Effector memory CD8-positive, alpha-beta T cell (primary cell): ENCODE results near the gene NEK7.
A peak's percentile ranks its signal among the peaks of the same experiment; 100 is the strongest.

ENCODE experiments used
- ATAC-seq: fragments of 150-1000 bp; cut with Tn5 transposase; replicated peaks from 2 replicates; pipeline ENCODE4 v1.10.0; 2021; ENCODE audit warnings: mild to moderate bottlenecking, moderate library complexity
- DNase-seq, 3 experiments: peaks; one replicate each; pipeline ENCODE4 v3.0.0; 2021
- H3K27ac Mint-ChIP-seq, 2 donors: one replicate each; pipeline ENCODE4 v1.8.0; 2022; ENCODE audit warnings: mild to moderate bottlenecking in 2 of 2, mixed read lengths in 2 of 2, moderate library complexity in 2 of 2
- H3K27me3 Mint-ChIP-seq, 2 donors: one replicate each; pipeline ENCODE4 v1.8.0; 2022; ENCODE audit warnings: mixed read lengths in 2 of 2
- H3K36me3 Mint-ChIP-seq: one replicate; pipeline ENCODE4 v1.8.0; 2022; ENCODE audit warnings: mild to moderate bottlenecking, moderate library complexity, mixed read lengths; ENCODE audit not compliant: insufficient read depth
- H3K4me1 Mint-ChIP-seq, 2 donors: one replicate each; pipeline ENCODE4 v1.8.0; 2022; ENCODE audit warnings: low read depth in 2 of 2, mixed read lengths in 2 of 2
- H3K4me3 Mint-ChIP-seq, 2 donors: one replicate each; pipeline ENCODE4 v1.8.0; 2022; ENCODE audit warnings: mild to moderate bottlenecking in 2 of 2, mixed read lengths in 2 of 2, moderate library complexity in 2 of 2
- H3K9me3 Mint-ChIP-seq, 2 donors: one replicate each; pipeline ENCODE4 v1.8.0; 2022; ENCODE audit warnings: mixed read lengths in 2 of 2
- total RNA-seq, 9 experiments: gene quantifications; one replicate each; lab custom pipeline; 2026; lab: John Stamatoyannopoulos, UW

NEK7 gene
- total RNA-seq: 48.4 to 184 (median 106) reads per million in 9 experiments

- peaks cover 24 to 55% of the 10 kb centered on the region in 2 donors for H3K4me1 Mint-ChIP-seq
- DNase-seq (peak in 2 of 3 experiments; percentile 40 to 55), ATAC-seq (peak; percentile 37)
- H3K27me3 Mint-ChIP-seq: no peaks in the 10 kb centered on the region
- peaks cover 29% of the 10 kb centered on the region for H3K36me3 Mint-ChIP-seq
- H3K4me3 Mint-ChIP-seq: peak within 1 kb of the TSS; percentile 94 to 96
- peak within 1 kb of the TSS; percentile 96 for H3K27ac Mint-ChIP-seq
- no peaks in the 10 kb centered on the region for H3K9me3 Mint-ChIP-seq
Measured at GRCh38 chr1:198156745-198157240, at the start of gene NEK7. Gene NEK7 (plus strand): TSS chr1:198156998. CDS start chr1:198232581, 75,583 bp downstream.

- ATAC-seq (no peak), DNase-seq (no peak)
- H3K4me1 Mint-ChIP-seq: peaks cover 9 to 18% of the 10 kb centered on the region in 2 donors
- no peak overlapping the region for H3K27ac Mint-ChIP-seq
- no peaks in the 10 kb centered on the region for H3K36me3 Mint-ChIP-seq
- H3K4me3 Mint-ChIP-seq: no peak overlapping the region
- H3K9me3 Mint-ChIP-seq: no peaks in the 10 kb centered on the region
- no peaks in the 10 kb centered on the region for H3K27me3 Mint-ChIP-seq
Measured at GRCh38 chr1:198107091-198107501, 49.7 kb upstream of the NEK7 start.

GRCh38 chr1:198108636-198109370 is 48.0 kb upstream of the NEK7 start:
- no peak overlapping the region for H3K27ac Mint-ChIP-seq
- no peaks in the 10 kb centered on the region for H3K36me3 Mint-ChIP-seq
- peaks cover 0 to 1% of the 10 kb centered on the region in 2 donors for H3K4me1 Mint-ChIP-seq
- H3K27me3 Mint-ChIP-seq: no peaks in the 10 kb centered on the region
- ATAC-seq: no peak
- H3K9me3 Mint-ChIP-seq: no peaks in the 10 kb centered on the region
- no peak for DNase-seq
- H3K4me3 Mint-ChIP-seq: no peak overlapping the region

GRCh38 chr1:198109371-198109715 is 47.5 kb upstream of the NEK7 start:
- no peak overlapping the region for H3K4me3 Mint-ChIP-seq
- H3K4me1 Mint-ChIP-seq: no peaks in the 10 kb centered on the region
- DNase-seq (no peak), ATAC-seq (no peak)
- no peak overlapping the region for H3K27ac Mint-ChIP-seq
- no peaks in the 10 kb centered on the region for H3K27me3 Mint-ChIP-seq
- H3K36me3 Mint-ChIP-seq: no peaks in the 10 kb centered on the region
- no peaks in the 10 kb centered on the region for H3K9me3 Mint-ChIP-seq

GRCh38 chr1:198113342-198113750 is 43.5 kb upstream of the NEK7 start:
- no peaks in the 10 kb centered on the region for H3K27me3 Mint-ChIP-seq
- H3K27ac Mint-ChIP-seq: no peak overlapping the region
- no peaks in the 10 kb centered on the region for H3K9me3 Mint-ChIP-seq
- H3K4me1 Mint-ChIP-seq: no peaks in the 10 kb centered on the region
- no peaks in the 10 kb centered on the region for H3K36me3 Mint-ChIP-seq
- ATAC-seq: no peak
- DNase-seq: no peak
- H3K4me3 Mint-ChIP-seq: no peak overlapping the region

- no peaks in the 10 kb centered on the region for H3K9me3 Mint-ChIP-seq
- H3K4me3 Mint-ChIP-seq: no peak overlapping the region
- H3K27ac Mint-ChIP-seq: no peak overlapping the region
- no peaks in the 10 kb centered on the region for H3K36me3 Mint-ChIP-seq
- ATAC-seq: no peak
- no peaks in the 10 kb centered on the region for H3K27me3 Mint-ChIP-seq
- H3K4me1 Mint-ChIP-seq: no peaks in the 10 kb centered on the region
- DNase-seq: no peak
Measured at GRCh38 chr1:198116069-198116468, 40.7 kb upstream of the NEK7 start.

- Mint-ChIP-seq H3K4me1 (no peaks in the 10 kb centered on the region), H3K9me3 (no peaks in the 10 kb centered on the region), H3K27me3 (no peaks in the 10 kb centered on the region), H3K27ac (no peak overlapping the region), H3K4me3 (no peak overlapping the region), H3K36me3 (no peaks in the 10 kb centered on the region)
- DNase-seq (no peak), ATAC-seq (no peak)
Measured at GRCh38 chr1:198116469-198116868, 40.3 kb upstream of the NEK7 start.

- no peak for ATAC-seq
- Mint-ChIP-seq H3K4me1 (no peaks in the 10 kb centered on the region), H3K4me3 (no peak overlapping the region), H3K9me3 (no peaks in the 10 kb centered on the region), H3K36me3 (no peaks in the 10 kb centered on the region), H3K27ac (no peak overlapping the region), H3K27me3 (no peaks in the 10 kb centered on the region)
- DNase-seq: no peak
Measured at GRCh38 chr1:198117267-198117666, 39.5 kb upstream of the NEK7 start.

- Mint-ChIP-seq H3K27ac (no peak overlapping the region), H3K4me1 (no peaks in the 10 kb centered on the region), H3K36me3 (no peaks in the 10 kb centered on the region), H3K9me3 (no peaks in the 10 kb centered on the region), H3K4me3 (no peak overlapping the region), H3K27me3 (no peaks in the 10 kb centered on the region)
- ATAC-seq (no peak), DNase-seq (no peak)
Measured at GRCh38 chr1:198118134-198118533, 38.7 kb upstream of the NEK7 start.

GRCh38 chr1:198119906-198120305 is 36.9 kb upstream of the NEK7 start:
- H3K27me3 Mint-ChIP-seq: no peaks in the 10 kb centered on the region
- H3K27ac Mint-ChIP-seq: no peak overlapping the region
- H3K4me3 Mint-ChIP-seq: no peak overlapping the region
- ATAC-seq (no peak), DNase-seq (no peak)
- no peaks in the 10 kb centered on the region for H3K9me3 Mint-ChIP-seq
- H3K36me3 Mint-ChIP-seq: no peaks in the 10 kb centered on the region
- no peaks in the 10 kb centered on the region for H3K4me1 Mint-ChIP-seq

- DNase-seq (peak in 1 of 3 experiments; percentile 21), ATAC-seq (peak; percentile 58)
- no peak overlapping the region for H3K4me3 Mint-ChIP-seq
- no peaks in the 10 kb centered on the region for H3K36me3 Mint-ChIP-seq
- H3K27me3 Mint-ChIP-seq: no peaks in the 10 kb centered on the region
- H3K4me1 Mint-ChIP-seq: no peaks in the 10 kb centered on the region
- no peak overlapping the region for H3K27ac Mint-ChIP-seq
- no peaks in the 10 kb centered on the region for H3K9me3 Mint-ChIP-seq
Measured at GRCh38 chr1:198121056-198121826, 35.6 kb upstream of the NEK7 start.

- Mint-ChIP-seq H3K36me3 (no peaks in the 10 kb centered on the region), H3K4me1 (no peaks in the 10 kb centered on the region), H3K27ac (no peak overlapping the region), H3K27me3 (no peaks in the 10 kb centered on the region), H3K4me3 (no peak overlapping the region), H3K9me3 (no peaks in the 10 kb centered on the region)
- ATAC-seq (no peak), DNase-seq (no peak)
Measured at GRCh38 chr1:198122693-198123092, 34.1 kb upstream of the NEK7 start.

GRCh38 chr1:198123133-198123532 is 33.7 kb upstream of the NEK7 start:
- Mint-ChIP-seq H3K4me1 (no peaks in the 10 kb centered on the region), H3K36me3 (no peaks in the 10 kb centered on the region), H3K9me3 (no peaks in the 10 kb centered on the region), H3K27ac (no peak overlapping the region), H3K4me3 (no peak overlapping the region), H3K27me3 (no peaks in the 10 kb centered on the region)
- DNase-seq: no peak
- no peak for ATAC-seq

- no peaks in the 10 kb centered on the region for H3K27me3 Mint-ChIP-seq
- no peak for ATAC-seq
- no peak overlapping the region for H3K4me3 Mint-ChIP-seq
- H3K9me3 Mint-ChIP-seq: no peaks in the 10 kb centered on the region
- no peak for DNase-seq
- no peaks in the 10 kb centered on the region for H3K4me1 Mint-ChIP-seq
- no peak overlapping the region for H3K27ac Mint-ChIP-seq
- H3K36me3 Mint-ChIP-seq: no peaks in the 10 kb centered on the region
Measured at GRCh38 chr1:198124673-198125072, 32.1 kb upstream of the NEK7 start.
